HG02973 (cell line): ENCODE results near the gene DGCR6L.
"Not testable (repeated sequence)": the region's sequence is repeated elsewhere in the genome, so short reads cannot be mapped to it uniquely, and the experiment has no call there.

ENCODE experiments used
- ATAC-seq: cut with Tn5 transposase; IDR thresholded peaks from one replicate; pipeline ENCODE4 v1.9.1; 2021; ENCODE audit warnings: moderate library complexity; ENCODE audit not compliant: unreplicated experiment

DGCR6L gene

GRCh38 chr22:20292673-20293232 is 27.1 kb downstream of the DGCR6L start:
- ATAC-seq, result no peak

GRCh38 chr22:20292108-20292507 is 27.8 kb downstream of the DGCR6L start:
- no peak for ATAC-seq

- ATAC-seq, result no peak
These were observed 28.2 kb downstream of the DGCR6L start for GRCh38 chr22:20291604-20292063.

GRCh38 chr22:20291249-20291586 is 28.6 kb downstream of the DGCR6L start:
- no peak for ATAC-seq

GRCh38 chr22:20290578-20291248 is 29.1 kb downstream of the DGCR6L start:
- ATAC-seq, result no peak

- no peak for ATAC-seq
These were observed 29.8 kb downstream of the DGCR6L start for GRCh38 chr22:20290045-20290392.

- not testable (repeated sequence) for ATAC-seq
These were observed 30.4 kb downstream of the DGCR6L start for GRCh38 chr22:20289182-20290044.

GRCh38 chr22:20286784-20287423 is 33.0 kb downstream of the DGCR6L start:
- not testable (repeated sequence) for ATAC-seq

- ATAC-seq, result not testable (repeated sequence)
These were observed 33.6 kb downstream of the DGCR6L start for GRCh38 chr22:20286312-20286660.

- not testable (repeated sequence) for ATAC-seq
These were observed 34.2 kb downstream of the DGCR6L start for GRCh38 chr22:20285473-20286311.

- ATAC-seq, result no peak
These were observed 35.3 kb downstream of the DGCR6L start for GRCh38 chr22:20284471-20285086.

GRCh38 chr22:20283674-20284066 is 36.2 kb downstream of the DGCR6L start:
- ATAC-seq, result no peak

GRCh38 chr22:20282901-20283673 is 36.8 kb downstream of the DGCR6L start:
- ATAC-seq, result no peak

GRCh38 chr22:20281891-20282290 is 38.0 kb downstream of the DGCR6L start:
- no peak for ATAC-seq

GRCh38 chr22:20281473-20281872 is 38.4 kb downstream of the DGCR6L start:
- ATAC-seq, result not testable (repeated sequence)

- ATAC-seq, result no peak
These were observed 39.0 kb downstream of the DGCR6L start for GRCh38 chr22:20280866-20281265.

- ATAC-seq, result not testable (repeated sequence)
These were observed 39.7 kb downstream of the DGCR6L start for GRCh38 chr22:20280163-20280562.

GRCh38 chr22:20279662-20280134 is 40.2 kb downstream of the DGCR6L start:
- no peak for ATAC-seq
